Testis (tissue), 3 donors: ENCODE measurements around the gene MPHOSPH8. TPM values are rescaled to one million over a fixed set of nuclear protein-coding genes. Genes with fewer than 3 reads are reported as not detected.

Experiments used
- DNase-seq: peaks from one replicate; pipeline ENCODE4 v3.0.0-alpha.2; 2019
- H3K27ac ChIP-seq, 2 donors: fragments of 200-600 bp; sonication (generic); one replicate each; pipeline ENCODE4 v1.5.1; 2019
- H3K27me3 ChIP-seq: fragments of 200-600 bp; sonication (generic); one replicate; pipeline ENCODE4 v1.5.1; 2019
- H3K36me3 ChIP-seq: fragments of 200-600 bp; sonication (generic); one replicate; pipeline ENCODE4 v1.5.1; 2017; ENCODE audit warnings: low read depth; ENCODE audit errors: missing control alignments
- H3K4me1 ChIP-seq: fragments of 200-600 bp; sonication (generic); one replicate; pipeline ENCODE4 v1.5.1; 2019
- H3K4me3 ChIP-seq, 2 donors: fragments of 200-600 bp; sonication (generic); one replicate each; pipeline ENCODE4 v1.5.1; 2017 to 2019
- H3K9me3 ChIP-seq: fragments of 200-600 bp; sonication (generic); one replicate; pipeline ENCODE4 v1.5.1; 2017
- POLR2A ChIP-seq: fragments of 450-650 bp; IDR thresholded peaks from one replicate; pipeline ENCODE4 v1.6.1; 2017; ENCODE audit warnings: antibody characterized with exemption, mild to moderate bottlenecking, moderate library complexity
- WGBS, 2 donors: methylation state at CpG; one replicate each; pipeline ENCODE4 v1.1.5; 2018; 5-methylcytosine and 5-hydroxymethylcytosine counted together
- intact Hi-C: fragments of 100-400 bp; cut with DNase I; formaldehyde crosslinking; loops from one replicate; pipeline ENCODE4 v1.15.1; 2023; ENCODE audit warnings: low total_unique reads
- polyA plus RNA-seq: library from polyadenylated mRNA; stranded (reverse); fragments of 350-450 nt; fragmentation: Illumina TruSeq; extraction: RNeasy Lipid Tissue Mini Kit (QIAGEN cat#74804); gene quantifications from one replicate; pipeline ENCODE4 v1.2.3, GENCODE V29; 2014; ENCODE audit warnings: low read depth, low replicate concordance; ENCODE audit not compliant: insufficient read depth
- total RNA-seq, 2 donors: library from RNA; depleted of rRNA; stranded (reverse); fragments of >200 nt; gene quantifications; one replicate each; pipeline ENCODE4 v1.2.3, GENCODE V29; 2016
- TF ChIP-seq, protein P1 (sequence below), 3 experiments: fragments of 450-650 bp in 2 of 3; fragments of 200-600 bp in 1 of 3; sonication (generic) in 1 of 3; IDR thresholded peaks; one replicate each; pipeline ENCODE4 v1.5.1; 2016 to 2019; ENCODE audit warnings: antibody characterized with exemption in 3 of 3, mild to moderate bottlenecking in 2 of 3, moderate library complexity in 1 of 3

MPHOSPH8 gene
- total and polyA plus RNA-seq, 3 donors from 2014 or later = 12.3 to 39.2 (median 31.0) TPM

DNA sequence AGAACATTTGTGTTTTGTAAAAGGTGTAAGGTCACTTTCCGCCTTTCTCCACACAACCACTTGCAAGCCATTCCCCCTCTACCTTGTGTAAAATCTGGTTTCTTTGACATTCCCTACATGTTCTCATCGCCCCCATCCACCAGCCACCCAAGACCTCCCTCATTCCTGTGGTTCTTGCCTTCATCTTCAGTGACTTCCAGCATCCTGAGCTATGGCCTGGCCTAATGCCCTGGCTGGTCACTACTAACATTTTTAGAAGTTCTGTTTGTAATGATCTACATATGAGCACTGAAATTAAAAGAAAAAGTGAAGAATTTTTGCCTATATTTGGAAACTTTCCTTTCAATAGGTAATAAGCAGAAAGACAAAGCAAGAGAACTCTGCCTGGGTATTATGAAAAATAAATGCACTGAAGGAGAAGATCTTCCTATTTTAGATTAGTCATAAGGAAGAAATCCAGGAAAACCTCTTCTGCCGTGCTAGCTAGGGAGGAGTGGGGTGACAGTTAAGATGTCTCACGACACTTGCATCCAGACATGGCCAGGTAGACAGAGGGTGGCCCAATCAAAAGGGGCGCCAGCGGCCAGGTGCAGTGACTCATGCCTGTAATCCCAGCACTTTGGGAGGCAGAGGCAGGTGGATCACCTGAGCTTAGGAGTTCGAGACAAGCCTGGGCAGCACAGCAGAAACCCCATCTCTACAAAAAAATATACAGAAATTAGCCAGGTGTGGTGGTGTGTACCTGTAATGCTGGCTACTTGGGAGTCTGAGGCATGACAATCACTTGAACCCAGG lies 28.1 kb upstream of the MPHOSPH8 start:
- Histone ChIP-seq H3K4me3 (no peak overlapping the region), H3K27ac (no peak overlapping the region), H3K36me3 (no peaks in the 10 kb centered on the region), H3K9me3 (no peaks in the 10 kb centered on the region), H3K4me1 (no peaks in the 10 kb centered on the region), H3K27me3 (no peaks in the 10 kb centered on the region)
- TF ChIP-seq, protein P1, sequence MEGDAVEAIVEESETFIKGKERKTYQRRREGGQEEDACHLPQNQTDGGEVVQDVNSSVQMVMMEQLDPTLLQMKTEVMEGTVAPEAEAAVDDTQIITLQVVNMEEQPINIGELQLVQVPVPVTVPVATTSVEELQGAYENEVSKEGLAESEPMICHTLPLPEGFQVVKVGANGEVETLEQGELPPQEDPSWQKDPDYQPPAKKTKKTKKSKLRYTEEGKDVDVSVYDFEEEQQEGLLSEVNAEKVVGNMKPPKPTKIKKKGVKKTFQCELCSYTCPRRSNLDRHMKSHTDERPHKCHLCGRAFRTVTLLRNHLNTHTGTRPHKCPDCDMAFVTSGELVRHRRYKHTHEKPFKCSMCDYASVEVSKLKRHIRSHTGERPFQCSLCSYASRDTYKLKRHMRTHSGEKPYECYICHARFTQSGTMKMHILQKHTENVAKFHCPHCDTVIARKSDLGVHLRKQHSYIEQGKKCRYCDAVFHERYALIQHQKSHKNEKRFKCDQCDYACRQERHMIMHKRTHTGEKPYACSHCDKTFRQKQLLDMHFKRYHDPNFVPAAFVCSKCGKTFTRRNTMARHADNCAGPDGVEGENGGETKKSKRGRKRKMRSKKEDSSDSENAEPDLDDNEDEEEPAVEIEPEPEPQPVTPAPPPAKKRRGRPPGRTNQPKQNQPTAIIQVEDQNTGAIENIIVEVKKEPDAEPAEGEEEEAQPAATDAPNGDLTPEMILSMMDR (IDR thresholded peaks at IDR 0.05) = no peak
- TF ChIP-seq POLR2A = no peak
- intact Hi-C loops = no loop called here
- 93 to 96% methylated on average over 7 of the region's 7 CpGs for WGBS, 2 donors
- no peak for DNase-seq

DNA sequence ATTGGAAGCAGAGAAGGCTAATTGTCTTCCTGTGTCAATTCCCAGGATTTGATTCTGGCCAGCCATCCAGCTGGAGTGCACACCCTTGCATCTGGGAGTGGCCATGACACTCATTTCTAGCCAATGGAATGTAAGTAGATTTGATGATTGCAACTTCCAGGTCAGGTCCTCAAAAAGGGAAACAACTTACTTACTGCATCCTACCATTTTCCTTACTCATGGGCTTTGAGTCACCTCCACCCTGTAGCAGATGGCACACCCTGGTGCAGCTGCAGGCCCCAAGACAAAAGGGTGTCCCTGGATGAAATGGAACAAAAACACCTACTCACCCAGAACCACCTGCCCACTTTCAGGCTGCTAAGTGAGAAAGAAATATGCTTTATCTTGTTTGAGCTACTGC lies 27.3 kb upstream of the MPHOSPH8 start:
- no peaks in the 10 kb centered on the region for H3K9me3 ChIP-seq
- no peaks in the 10 kb centered on the region for H3K27me3 ChIP-seq
- TF ChIP-seq, protein P1 (IDR thresholded peaks at IDR 0.05) = no peak
- TF ChIP-seq POLR2A = no peak
- H3K36me3 ChIP-seq = no peaks in the 10 kb centered on the region
- intact Hi-C loops = no loop called here
- no peak overlapping the region for H3K4me3 ChIP-seq
- no peak overlapping the region for H3K27ac ChIP-seq
- no peak for DNase-seq
- H3K4me1 ChIP-seq = no peaks in the 10 kb centered on the region

DNA sequence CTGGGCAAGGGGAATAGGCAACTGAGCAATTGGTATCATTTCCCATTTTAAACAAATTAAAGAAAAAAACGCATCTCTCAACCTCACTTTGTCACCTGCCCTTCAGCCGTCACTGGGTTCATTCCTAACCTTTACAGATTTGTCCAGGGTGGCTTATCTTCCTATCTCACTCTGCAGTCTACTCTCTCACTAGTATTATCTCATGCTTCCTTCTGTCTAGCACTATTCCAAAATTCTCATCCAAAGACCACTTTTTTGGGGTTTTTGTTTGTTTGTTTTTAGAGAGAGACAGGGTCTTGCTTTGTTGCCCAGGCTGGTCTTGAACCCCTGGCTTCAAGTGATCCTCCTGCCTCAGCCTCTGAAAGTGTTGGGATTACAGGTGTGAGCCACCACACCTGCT lies 26.7 kb upstream of the MPHOSPH8 start:
- intact Hi-C loops = no loop called here
- Histone ChIP-seq H3K27ac (no peak overlapping the region), H3K9me3 (no peaks in the 10 kb centered on the region), H3K4me3 (no peak overlapping the region), H3K27me3 (no peaks in the 10 kb centered on the region), H3K4me1 (no peaks in the 10 kb centered on the region), H3K36me3 (no peaks in the 10 kb centered on the region)
- DNase-seq = no peak
- WGBS, 2 donors = 83 to 90% methylated on average over 2 of the region's 2 CpGs
- TF ChIP-seq, protein P1 (IDR thresholded peaks at IDR 0.05) = no peak
- no peak for TF ChIP-seq POLR2A

DNA sequence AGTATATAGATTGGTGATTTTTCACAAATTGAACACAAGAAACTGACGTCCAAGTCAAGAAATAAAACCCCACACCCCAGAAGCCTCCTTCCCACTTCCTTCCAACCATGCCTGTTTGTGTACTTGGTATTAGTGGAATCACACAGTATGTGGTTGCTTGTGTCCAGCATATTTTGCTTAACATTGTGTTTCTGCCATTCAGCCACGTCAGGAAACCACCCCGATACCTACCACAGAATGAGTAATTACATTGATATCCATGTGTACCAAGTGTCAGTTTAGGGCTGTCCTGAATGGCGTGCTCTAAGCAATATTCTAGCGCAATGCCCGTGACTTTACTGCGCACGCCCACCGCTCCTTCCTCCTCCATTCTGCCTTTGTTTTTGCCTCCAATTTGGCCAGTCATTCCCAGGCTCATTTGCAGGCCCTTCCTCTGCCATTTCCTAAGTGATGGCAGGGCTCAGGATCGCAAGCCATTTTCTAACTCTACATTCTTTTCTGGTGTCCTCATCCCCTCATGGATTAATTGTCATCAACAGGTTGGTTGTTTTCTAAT lies 25.9 kb upstream of the MPHOSPH8 start:
- H3K36me3 ChIP-seq = no peaks in the 10 kb centered on the region
- 95 to 96% methylated on average over 10 of the region's 10 CpGs for WGBS, 2 donors
- intact Hi-C loops = no loop called here
- no peak for DNase-seq
- TF ChIP-seq, protein P1 (IDR thresholded peaks at IDR 0.05) = no peak
- no peak for TF ChIP-seq POLR2A
- no peaks in the 10 kb centered on the region for H3K4me1 ChIP-seq
- H3K27me3 ChIP-seq = no peaks in the 10 kb centered on the region
- H3K27ac ChIP-seq = no peak overlapping the region
- H3K9me3 ChIP-seq = no peaks in the 10 kb centered on the region
- no peak overlapping the region for H3K4me3 ChIP-seq

DNA sequence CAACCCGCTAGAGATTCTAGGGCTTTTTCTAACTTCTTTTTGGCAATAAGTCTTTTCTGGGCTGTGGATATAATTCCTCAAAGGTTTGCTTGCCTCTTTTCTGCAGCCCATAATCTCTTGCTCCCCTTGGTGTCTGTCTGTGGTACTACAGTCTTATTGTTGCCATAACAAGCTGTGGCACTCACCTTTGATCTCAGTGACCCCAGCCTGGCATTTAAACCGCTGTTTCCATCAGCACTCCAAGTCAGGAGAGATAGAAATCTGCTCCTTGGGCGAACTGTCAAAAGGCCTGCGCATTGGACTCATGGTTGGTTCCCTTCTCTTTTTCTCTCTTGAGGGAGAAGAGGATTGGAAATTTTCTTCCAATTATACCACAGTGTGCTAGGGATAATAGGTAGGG lies 14.5 kb upstream of the MPHOSPH8 start:
- intact Hi-C loops = no loop called here
- 76 to 82% methylated on average over 4 of the region's 4 CpGs for WGBS, 2 donors

More for the DNA sequence above, 14.5 kb upstream of the MPHOSPH8 start:
- TF ChIP-seq POLR2A = no peak
- TF ChIP-seq, protein P1 (IDR thresholded peaks at IDR 0.05) = peak in 2 of 3 experiments; percentile 24 to 39
- no peaks in the 10 kb centered on the region for H3K4me1 ChIP-seq
- H3K27me3 ChIP-seq = no peaks in the 10 kb centered on the region
- no peaks in the 10 kb centered on the region for H3K36me3 ChIP-seq
- H3K9me3 ChIP-seq = no peaks in the 10 kb centered on the region
- no peak overlapping the region for H3K27ac ChIP-seq
- H3K4me3 ChIP-seq = no peak overlapping the region
- no peak for DNase-seq
